Measurements from ENCODE around the gene ANKS3.

Gene ANKS3

DNA sequence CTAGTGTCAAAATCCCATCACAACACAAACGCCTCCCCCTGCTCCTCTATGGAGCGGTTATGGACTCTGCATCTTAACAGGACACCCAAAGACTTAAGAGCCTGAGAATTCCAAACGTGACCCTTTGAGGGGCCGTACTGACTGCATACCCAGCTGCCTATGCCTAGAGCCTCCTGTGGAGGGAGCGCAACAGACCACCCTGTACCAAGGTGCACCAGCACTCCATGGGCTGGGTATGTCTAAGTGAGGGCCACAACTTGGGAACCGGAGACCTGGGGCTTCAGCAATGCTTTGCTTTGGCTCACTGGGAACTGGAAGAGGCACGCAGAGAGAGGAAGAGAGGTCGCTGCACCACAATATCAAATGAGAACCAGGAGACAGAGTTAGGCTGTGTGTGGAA lies 5.4 kb downstream of the ANKS3 start:
- no peak for DNase-seq (ENCODE audit: low spot score)

DNA sequence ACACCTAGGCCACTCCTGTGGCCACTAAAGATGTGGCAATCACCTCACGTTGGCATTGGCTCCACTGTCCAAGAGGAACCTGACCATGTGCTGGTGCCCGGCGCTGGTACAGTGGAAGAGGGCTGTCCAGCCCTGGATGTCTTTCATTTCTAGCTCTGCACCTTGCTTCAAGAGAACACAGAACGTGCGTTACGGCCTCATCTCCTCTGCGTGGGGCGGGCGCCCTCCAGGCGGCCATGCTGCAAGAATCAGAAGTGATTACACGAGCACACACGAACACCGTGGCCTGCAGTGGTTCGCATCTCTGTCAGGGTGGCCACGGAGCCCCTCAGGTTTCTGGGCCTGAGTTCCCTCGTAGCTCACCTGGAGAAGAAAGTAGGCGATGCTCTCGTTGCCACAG lies 7.5 kb downstream of the ANKS3 start:
- no peak for DNase-seq (ENCODE audit: low spot score)

DNA sequence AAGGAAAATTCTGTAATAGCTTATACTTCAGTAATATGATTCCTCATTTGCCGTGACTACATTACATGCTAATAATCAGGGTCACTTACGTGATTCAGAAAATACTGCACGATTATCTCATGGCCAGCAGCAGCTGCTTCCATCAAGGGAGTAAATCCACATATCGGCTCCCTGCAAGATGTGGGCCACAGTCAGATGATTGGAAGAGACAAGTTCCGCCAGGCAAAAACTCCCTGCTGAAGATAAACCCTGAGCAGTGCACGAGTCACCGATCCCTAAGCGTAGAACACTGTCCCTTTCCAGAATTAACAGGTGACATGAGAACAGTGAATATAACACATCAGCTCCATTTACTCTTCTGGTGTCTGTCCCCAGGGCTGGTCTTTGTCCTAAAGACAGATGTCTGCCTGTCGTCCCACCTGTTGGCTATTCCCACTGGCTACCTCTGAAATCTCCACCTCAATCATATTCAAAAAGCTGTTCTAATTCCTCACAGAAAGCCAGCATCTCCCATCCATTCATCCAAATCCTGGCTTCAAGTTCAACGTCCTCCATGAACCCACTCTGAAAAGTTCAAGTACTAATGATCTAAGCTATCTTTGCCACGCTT lies 9.3 kb downstream of the ANKS3 start:
- DNase-seq (ENCODE audit: low spot score): no peak

DNA sequence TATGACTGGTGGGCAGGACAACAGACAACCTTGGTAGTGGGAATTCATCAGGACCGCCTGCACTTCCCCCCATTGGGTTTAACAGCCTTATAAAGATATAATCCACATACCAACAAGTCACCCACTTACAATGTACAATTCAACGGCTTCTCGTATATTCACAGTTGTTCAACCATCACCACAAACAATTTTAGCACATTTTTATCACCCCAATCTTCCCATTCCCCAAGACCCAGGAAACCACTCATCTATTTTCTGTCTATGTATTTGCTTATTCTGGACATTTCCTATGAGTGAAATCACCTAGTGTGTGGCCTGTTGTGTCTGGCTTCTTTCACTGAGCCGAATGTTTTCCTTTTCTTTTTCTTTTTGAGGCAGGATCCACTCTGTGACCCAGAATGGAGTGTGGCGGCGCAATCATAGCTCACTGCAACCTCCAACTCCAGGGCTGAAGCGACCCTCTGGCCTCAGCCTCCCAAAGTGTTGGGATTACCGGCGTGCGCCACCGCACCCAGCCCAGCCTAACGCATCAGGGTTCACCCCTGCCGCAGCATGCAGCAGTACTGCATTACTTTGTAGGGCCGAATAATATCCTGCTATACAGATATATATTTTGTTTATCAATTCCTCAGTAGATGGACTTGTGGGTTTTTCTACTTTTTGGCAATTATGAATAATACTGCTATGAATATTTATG lies 10.9 kb downstream of the ANKS3 start:
- DNase-seq (ENCODE audit: low spot score): no peak

DNA sequence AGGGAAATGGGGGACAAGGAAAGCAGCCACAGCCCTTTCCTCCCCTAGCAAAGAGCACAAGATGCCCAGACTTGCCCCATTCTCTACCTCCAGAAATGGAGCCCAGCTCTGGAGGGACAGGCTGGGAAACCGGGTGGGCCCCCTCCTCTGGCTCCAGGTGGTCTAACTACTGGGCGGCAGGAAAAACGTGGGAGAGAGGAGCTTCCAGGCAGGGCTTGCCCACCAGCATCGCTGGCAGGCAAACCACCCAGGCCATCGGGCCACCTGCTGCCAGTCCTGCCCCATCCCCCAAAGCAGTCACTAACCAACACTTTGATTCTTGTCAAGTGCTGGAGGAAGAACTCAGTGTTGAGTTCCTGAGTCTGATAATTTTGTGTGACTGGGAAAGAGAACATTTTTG lies 15.6 kb downstream of the ANKS3 start:
- DNase-seq (ENCODE audit: low spot score): no peak

DNA sequence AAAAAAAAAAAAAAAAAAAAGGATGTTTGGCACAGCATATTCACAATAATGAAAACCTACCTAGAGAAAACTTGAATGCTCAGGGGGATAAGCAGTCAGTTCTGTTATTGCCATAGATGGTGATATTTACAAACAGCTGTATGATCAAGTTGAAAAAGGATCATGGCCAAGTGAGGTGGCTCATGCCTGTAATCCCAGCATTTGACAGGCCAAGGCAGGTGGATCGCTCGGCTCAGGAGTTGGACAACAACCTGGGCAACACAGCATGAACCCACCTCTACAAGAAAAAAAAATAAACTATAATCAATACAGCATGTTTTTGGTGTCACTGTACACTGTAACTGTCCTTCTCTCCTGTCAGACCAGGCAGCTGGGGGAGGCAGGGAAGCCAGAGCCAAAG lies 19.1 kb downstream of the ANKS3 start:
- DNase-seq (ENCODE audit: low spot score): no peak

DNA sequence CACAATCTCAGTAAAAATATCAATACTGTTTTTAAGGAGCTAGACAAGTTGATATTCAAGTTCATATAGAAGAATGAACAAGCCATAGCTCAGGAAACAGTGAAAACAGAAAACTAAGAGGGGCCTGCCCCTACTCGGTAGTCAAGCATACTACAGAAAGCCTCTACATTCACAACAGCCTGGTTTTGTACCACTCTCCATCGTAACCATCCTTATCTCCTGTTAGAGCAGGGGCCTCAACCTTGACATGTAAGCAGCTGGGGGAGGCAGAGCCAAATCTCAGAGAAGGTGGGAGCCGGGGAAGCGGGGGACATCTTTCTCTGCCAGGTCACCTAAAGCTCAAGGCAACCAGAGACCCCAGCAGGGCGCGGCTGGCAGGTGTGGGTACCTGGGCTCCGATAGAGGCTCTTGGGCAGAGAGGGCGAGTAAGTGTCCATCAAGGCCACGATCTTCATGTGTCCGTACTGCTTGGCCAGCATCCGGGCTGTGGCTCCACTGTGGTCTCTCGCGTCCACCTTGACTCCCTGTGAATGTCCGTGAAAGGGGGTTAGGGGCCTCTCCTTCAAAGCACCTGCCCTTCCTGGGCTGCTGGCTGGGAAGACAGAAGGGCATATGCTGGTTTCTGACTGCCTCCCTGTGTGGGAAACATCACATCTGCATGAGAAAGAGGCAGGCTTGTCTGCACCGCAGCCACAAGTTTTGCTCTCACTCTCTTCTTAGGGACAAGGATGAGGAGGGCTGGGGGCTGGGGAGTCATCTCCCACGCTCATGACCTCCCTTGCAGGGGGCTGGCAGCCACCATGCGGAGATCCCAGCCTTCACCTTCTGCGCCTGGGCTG lies 20.2 kb downstream of the ANKS3 start:
- DNase-seq (ENCODE audit: low spot score): no peak

DNA sequence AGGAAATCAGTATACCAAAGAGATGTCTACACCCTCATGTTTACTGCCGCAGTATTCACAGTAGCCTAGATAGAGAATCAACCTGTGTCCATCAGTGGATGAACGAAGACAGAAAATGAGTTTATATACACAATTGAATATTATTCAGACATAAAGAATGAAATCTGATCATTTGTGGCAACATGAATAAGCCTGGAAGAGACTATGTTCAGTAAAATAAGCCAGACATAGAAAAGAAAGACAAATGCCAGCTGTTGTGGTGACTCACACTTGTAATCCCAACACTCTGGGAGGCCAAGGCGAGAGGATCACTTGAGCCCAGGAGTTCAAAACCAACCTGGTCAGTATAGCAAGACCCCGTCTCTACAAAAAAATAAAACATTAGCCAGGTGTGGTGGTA lies 24.6 kb downstream of the ANKS3 start:
- no peak for DNase-seq (ENCODE audit: low spot score)

DNA sequence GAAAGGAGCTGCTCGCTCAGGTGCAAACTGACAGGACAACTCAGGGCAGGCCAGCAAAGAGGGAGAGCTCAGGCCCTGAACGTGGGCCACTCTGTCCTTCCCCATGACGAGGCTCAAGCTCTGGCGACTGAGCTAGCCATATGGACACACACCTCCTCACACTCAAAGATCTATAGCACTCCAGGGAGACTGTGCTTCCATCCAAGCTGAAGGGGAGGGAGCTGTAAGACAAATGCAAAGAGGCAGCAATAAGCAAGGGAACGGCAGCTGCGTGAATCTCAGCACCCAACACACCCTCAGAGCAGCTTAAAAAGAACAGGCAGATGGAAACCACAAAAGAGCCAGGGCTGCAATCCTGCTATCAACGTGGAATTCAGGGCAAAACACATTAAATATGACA lies 27.2 kb downstream of the ANKS3 start:
- DNase-seq (ENCODE audit: low spot score): no peak

DNA sequence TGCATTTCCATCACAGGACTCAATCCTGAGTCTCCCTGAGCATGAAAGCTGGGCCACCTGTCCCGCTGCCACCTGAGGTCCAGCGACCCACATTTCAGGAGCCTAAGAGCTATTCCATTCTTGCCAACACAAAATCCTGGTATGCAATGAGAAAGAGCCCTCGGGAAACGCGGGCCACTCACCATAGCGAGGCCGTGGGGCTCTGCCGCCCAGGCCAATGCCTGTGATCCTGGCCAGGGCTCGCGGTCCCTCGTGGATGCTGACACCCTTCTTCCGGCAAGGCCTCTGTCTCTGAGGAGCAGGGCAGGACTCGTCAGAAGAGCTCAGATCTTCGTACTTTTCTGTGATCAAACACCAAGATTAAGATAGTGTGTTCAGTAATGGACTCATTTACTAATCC lies 29.2 kb downstream of the ANKS3 start:
- no peak for DNase-seq (ENCODE audit: low spot score)

DNA sequence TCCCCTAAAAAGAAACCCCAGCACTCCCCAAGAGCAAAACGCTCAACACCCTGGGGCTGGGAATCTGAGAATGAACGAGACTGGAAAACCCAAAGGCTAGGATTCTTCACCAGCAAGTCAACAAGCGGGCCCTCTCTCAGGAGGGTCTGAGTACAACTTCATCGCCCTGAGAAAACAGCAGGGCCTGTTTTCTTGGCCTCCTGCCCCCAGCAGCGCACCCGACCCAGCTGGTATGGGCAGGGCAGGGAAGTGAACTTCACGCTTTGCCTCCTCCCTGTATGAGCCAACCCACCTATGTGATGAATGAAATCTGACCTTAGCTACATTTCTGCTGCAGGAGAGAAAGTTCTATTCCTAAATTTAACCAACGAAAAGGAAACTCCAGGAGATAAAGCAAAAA lies 29.6 kb downstream of the ANKS3 start:
- DNase-seq (ENCODE audit: low spot score): no peak

DNA sequence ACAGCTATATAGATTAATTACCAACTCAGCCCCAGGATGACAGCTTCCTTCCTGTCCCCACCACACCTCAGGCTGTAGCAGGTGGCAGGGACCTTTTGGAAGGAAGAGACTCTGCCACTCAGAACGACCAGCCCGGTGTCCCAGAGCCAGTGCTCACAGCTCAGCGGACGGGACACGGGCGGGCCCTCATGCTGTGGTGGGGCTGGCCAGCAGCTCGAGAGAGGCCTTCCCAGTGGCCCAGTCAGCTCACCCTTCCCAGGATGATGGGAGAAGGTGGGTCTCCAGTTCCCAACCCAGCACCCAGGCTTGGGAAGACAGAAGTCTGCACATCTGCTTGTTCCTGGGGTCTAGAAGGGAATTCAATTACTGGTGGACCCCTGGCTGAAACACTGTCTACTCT lies 30.2 kb downstream of the ANKS3 start:
- no peak for DNase-seq (ENCODE audit: low spot score)

DNA sequence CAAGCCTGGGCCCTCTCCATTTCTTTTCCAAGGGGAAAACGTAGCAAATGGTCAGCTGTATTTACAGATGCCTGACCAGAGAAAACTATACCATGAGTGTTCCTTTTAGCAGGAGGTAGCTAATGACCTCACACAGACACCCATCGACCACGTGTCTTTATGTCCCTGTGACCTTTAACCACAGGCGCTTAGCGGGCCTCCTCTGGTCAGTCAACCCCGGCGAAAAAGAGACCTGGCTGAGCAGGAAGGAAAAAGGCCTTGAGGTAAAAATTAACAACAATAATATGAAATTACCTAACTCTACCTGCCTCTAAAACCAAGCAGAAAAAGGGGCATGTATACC lies 31.6 kb downstream of the ANKS3 start:
- peak; percentile 83 for DNase-seq (ENCODE audit: low spot score)

DNA sequence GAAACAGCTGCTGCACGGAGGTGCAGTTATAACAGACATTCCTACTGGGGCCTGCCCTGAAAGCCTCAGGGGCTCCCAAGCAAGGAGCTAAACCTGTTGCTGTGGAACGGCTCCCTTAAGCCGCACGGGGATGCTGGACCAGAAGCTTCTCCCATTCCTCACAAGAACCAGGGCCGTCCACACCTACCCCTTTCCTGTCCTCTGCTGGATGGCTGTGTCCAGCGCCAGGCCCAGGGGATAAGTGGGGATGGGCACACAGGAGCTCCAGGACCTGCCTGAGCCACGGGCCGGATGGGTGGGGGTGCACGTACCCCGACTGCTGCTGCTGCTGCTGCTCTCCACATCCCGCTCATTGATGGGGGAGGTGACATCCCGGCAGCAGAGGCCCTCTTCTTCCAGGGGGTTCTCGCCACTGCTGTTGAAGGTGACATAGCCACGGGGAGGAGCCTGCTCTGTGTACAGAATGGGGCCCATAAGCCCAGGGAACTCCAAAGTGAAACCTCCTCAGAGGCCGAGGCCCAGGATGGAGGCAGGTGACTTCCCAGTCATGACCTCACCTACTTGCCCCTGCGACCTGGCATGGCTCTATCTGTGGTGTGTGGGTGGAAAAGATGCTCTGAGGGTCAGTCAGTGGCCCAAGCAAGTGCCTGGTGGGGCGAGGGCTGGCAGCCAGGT lies 32.1 kb downstream of the ANKS3 start:
- peak; percentile 59 for DNase-seq (ENCODE audit: low spot score)

DNA sequence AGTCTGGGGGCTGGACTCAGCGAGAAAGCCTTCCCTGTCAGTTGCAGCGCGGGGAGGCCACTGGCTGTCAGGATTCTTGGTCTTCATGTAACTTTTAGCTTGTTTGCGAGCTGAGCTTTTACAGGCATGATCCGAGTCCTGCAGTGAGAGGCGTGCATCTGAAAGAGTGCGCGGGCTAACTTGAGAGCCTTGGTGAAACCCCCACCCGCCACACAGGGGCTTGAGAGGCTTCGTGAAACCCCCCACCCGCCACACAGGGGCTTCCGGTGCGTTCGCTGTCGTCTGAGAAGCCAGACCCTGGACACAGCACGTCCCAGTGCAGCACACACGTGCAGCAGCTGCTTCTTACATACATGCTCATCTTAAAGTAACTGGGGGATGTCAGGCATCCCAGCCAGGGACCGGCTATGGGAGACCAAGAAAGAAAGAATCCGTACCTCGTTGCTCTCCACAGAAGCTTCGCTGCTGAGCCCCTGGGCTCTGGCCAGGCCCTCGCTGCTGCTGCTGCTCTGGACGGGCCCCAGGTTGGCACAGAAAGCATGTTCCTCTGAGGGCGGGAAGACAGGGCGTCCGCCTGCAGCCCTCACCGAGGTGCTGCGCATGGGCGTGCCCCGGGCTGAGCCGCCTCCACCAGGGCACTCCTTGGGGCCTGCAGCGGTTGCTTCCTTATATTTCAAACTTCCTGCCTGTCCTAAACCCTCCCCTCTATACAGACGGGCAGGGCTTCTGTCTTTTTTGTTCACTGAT lies 32.9 kb downstream of the ANKS3 start:
- no peak for DNase-seq (ENCODE audit: low spot score)

DNA sequence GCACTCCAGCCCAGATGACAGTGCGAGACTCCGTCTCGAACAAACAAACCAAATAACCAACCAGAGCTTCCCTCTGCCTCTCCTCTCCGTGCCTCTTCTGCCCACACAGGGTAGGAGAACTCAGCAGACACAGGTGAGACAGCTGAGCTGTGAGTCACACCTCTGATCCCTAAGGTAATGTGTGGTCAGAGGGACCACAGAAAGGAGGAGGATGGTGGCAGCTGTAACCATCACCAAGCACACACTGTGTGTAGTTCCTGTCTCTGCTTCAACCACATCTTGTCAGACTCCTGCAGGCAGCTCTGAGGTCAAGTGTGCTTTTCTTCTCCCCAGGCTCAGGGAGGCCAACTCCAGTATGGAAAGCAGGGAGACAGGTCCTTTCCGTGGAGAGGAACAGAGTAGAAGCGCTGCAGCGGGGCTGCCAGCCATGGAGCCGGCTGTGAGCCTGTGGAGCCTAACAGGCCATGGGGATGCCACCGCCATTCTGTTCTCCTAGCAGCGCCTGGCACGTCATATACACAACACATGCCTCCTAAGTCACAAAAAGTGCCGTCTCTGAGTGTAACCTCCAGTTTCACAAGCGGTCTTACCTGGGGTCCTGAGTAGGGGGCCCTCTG lies 33.6 kb downstream of the ANKS3 start:
- DNase-seq (ENCODE audit: low spot score): peak; percentile 75

DNA sequence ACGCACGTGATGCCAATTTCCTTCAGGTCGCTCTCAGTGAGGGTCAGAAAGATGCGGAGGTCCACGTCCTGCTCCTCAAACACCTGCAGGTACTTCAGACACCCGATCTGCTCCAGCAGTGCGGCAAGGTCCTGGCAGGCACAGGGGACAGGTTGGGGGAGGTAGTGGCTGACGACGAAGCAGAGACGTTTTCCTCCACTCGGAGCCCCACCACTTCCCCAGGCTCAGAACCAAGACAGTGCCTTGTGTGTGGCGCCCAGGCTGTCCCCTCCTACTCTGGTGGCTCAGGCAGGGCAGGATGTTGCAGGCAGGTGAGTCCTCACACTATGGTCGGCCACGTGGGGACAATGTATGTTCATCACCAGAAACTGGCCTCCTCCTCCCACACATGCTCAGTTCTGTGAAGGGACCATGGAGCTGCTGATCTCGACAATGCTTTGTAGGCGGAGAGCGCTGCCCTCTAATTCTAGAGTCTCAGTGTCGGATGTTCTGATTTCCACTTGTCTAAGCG lies 35.0 kb downstream of the ANKS3 start:
- DNase-seq (ENCODE audit: low spot score): no peak

DNA sequence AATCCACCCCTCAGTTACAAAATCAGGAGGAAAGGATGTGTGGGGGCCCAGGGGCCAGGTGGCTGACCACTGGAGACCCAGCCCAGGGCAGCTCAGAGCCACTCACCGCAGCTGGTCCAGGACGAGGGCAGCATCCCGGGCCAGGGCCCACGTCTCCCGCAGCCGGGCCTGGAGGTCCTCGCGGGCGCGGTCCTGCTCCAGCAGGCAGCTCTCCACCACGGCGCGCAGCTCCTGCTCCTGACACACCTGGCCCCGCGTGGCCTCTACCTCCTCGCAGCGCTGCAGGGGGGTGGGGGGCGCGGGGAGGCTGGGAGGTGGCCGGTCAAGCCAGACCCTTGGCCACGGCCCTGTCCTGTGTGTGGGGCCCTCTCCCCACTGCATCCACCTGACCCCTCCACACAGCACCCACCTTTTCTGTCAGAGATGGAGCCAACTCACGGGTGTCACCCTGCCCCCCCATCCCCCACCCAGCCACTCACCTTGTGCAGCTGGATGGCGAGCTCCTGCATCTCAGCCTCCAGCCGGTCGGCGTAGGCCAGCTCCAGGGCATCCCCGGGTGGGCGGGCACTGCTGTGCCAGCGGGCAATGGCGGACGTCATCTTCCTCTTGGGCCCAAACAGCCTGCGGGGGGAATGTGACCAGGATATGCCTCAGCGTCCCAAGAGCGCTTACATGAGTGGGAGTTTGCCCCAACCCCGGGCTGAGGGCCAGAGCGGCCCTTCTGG lies 35.6 kb downstream of the ANKS3 start:
- no peak for DNase-seq (ENCODE audit: low spot score)

DNA sequence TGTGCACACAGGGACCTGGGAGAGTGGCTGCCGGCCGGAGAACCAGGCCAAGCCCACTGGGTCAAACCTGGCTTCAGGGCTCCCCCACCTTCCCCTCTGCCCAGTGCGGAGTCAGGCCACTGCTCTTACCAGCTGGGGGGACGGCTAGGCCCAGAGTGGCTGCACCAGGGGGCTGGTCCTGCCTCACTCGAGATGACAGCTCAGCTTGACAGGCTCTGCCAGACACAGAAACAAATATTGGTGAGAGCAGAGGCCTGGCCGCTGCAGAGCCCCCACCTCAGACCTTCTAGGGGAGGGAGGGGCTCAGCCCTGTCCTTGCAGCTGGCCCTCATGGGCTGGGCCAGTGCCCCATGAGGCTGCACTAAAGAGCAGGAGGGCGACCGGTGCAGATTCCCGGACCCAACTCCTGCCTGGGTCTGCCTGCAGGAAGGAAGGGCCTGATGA lies 36.2 kb downstream of the ANKS3 start:
- no peak for DNase-seq (ENCODE audit: low spot score)
